ENCODE data around the gene ATXN1.
A peak's percentile ranks its signal among the peaks of the same experiment; 100 is the strongest.
"Not testable (repeated sequence)": the region's sequence is repeated elsewhere in the genome, so short reads cannot be mapped to it uniquely, and the experiment has no call there.

Gene ATXN1

DNA sequence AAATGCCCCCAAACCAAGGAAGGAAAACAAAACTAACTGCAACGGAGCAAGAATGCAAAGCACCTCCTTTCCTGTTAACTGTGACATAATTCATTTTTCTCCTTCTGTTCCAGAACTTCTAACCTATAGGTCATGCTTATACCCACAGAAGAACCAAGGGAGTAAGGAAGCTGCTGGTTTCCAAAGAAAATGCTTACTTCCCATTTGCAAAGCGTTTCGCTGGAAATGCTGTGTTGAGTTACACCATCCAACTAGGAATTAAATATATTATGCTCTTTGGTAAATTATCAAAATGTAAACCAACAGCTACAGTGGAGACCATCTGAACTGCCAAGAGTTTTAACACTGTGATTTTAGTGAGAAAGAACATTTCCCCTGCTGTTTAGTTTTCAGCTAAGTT is 42.9 kb downstream of the ATXN1 start:
- DNase-seq: no peak

DNA sequence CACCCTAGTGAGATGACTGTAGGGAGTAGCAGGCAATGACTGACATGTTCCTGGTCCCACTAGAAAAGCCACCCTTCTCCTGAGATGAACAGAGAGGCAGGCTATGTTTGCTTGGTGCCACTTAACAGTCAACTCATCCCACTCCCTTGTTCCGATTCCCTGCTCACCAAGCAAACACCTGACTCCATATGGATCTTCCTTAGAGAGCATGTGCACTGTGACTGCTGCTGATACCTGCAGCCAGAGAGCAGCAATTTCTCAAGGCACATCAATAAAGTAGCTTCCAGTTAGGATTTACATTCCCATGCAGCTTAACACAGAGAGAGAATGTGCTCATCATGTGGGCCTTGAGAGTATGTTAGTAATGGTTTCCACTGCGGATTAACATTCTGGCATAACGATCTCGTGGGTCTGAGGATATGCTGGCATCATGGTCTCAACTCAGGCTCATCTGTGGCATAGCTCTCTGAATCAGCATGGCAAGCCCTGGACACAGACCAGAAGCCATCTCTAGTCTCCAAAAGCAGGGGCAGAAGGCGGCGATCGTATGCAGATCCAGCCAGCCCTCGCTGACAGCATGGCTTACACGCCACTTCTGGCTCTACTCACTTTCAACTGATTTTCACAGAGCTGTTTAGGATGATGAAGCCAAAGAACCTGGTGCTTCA is 43.9 kb downstream of the ATXN1 start:
- no peak for DNase-seq

DNA sequence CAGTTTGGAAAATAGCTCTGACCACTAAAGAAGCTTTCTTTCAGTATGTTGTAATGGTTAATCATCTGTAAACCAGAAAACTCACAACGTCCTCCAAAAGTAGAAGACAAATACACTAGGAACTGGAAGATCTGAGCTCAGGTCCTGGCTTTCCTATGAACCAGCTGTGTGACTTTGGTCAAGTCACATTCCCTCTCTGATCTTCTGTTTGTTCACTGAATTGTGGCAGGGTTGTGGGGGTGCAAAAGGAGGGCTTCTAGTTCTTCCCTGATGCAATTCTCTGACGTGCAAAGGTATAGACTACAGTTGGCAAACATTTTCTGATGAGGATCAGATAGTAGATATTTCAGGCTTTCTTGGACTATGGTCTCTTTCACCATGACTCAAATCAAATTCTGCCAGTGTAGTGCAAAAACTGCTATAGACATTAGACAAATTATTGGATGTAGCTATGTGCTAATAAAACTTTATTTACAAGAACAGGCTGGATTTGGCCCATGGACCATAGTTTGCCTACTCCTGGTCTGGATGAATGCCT is 44.9 kb downstream of the ATXN1 start:
- no peak for DNase-seq

DNA sequence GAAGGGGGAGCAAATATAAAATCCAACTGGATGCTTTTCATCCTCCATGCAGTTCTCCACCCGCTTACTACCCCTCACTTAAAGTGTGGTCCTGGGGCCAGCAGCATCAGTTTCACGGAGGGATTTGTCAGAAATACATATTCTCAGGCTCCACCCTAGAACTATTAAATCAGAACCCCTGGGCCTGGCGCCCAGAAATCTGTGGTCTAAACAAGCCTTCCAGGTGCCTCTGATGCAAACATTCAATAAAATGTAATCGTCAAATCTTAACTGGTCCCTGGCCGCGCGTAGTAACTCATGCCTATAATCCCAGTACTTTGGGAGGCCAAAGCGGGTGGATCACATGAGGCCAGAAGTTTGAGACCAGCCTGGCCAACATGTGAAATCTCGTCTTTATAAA is 47.7 kb downstream of the ATXN1 start:
- no peak for DNase-seq

DNA sequence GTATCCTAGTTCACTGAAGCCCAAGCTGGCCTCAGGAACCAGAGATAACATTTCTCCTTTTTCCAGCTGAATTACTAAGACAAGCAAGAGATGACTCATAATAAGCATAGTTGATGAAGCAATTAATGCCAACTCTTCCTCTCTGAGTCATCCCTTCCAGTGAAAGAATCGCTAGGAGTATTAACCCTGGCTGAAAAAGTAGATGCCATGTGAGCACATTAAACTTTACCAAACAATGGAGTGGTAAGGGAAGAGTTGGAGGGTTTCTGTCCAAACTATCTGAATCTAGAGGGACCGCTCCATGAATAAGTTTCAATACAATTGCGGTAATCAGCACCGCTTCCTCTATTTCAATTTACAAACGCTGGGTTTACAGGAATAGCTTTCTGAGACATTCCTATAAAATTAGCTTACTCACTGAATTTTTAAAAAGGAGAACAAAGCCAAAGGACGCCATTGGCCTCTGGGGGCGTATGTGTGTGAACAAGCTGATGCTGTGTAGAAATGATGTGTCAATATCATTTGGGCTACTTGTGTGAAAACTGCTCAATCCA is 48.3 kb downstream of the ATXN1 start:
- DNase-seq: peak; percentile 73

DNA sequence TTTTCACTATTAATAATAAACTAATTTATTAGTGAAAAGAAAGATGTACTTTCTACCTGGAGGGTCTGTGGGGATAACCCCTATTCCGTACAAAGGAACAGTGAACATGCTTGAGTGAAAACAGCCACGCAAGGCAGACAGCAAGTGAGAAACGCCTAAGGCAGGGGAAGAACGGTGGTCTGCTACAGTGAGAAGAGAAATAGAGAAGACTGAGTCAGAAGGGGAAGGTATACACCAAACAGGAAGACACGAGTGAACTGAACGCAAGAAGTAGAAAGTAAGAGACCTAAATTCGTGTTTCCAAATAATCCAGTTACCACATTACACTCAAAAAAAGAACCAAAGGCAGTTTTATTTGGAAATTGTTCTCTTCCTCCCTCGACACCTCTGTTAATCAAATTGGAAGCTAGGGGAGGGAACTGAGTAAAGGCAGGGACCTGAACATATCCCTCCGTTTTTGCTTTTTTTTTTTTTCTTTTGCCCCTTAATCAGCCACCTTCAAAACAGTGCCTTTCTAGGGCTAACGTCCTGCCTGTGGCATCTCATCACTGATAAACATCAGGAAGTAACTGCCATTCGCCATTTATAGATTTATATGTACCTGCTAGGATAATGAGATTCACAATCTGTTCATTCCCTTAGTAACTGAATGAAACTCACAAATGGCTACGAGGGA is 48.9 kb downstream of the ATXN1 start:
- no peak for DNase-seq

DNA sequence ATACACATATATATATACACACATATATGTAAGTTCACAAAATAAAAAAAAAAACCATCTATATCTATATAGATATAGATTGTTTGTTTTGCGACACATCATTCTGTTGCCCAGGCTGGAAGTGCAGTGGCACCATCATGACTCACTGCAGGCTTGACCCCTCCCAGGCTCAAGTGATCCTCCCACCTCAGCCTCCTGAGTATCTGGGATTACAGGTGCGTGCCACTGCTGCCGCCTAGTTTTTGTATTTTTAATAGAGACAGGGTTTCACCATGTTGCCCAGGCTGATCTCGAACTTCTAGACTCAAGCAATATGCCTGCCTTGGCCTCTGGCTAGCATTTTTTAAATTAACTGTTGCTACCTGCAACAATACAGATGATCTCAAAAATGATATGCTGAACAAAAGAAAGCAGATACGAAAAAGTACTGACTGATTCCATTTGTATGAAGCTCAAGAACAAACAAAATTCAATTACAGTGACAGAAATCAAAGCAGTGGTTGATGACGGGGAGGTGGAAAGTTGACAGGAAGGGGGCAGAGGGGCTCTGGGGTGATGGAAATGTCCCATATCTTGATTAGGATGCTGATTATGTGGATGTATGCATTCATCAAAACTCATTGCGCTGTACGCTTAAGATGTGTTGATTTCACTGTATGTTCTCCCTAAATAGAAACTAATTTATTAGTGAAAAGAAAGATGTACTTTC is 49.6 kb downstream of the ATXN1 start:
- no peak for DNase-seq

DNA sequence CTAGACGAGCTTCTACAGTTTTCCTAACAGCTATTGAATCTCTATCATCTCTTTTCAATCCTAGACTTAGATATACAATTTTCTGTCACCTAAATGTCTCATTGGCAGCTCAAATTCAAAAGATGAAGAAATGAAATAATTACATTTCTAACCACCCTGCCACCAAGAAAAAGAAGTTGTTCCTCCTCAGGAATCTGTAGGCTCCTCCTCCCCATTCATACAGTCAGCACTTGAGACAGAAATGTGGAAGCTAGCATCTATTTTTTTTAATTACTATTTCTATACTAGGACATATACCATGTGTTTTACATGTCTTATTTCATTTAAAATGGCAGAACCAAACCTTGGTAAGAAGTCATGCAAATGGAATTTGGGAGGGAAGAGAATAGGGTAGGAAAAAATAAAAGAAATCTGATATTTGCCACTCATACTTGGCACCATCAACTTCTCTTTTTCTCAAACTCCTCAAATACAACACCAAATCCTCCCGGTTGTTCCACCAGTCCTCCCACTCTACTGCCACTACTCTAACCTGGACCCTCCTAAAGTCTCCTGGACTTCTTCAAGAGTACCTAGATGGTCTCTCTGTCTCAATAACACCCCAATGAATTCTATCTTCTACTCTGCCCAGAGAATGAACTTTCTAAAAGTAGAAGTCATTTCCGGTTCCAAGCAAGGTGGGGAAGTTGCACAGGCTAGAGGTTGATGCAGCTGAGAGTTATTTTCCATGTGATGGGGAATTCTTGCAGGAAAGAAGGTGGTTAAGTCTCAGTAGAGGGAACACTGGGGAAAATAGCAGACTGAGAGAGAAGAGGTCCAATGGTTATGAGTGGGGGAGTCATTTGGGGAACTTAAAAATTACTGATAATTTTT is 54.1 kb downstream of the ATXN1 start:
- no peak for DNase-seq

DNA sequence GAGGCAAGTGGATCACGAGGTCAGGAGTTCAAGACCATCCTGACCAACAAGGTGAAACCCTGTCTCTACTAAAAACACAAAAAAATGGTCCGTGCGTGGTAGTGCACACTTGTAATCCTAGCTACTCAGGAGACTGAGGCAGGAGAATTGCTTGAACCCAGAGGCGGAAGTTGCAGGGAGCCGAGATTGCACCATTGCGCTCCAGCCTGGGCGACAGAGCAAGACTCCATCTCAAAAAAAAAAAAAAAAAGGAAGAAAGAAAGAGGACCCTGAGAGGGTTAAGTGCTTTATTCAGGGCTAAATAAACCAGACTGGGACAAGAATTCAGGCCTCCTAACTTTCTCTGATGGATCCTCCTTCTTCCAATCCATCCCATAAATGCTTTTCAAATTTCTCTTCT is 54.8 kb downstream of the ATXN1 start:
- not testable (repeated sequence) for DNase-seq

DNA sequence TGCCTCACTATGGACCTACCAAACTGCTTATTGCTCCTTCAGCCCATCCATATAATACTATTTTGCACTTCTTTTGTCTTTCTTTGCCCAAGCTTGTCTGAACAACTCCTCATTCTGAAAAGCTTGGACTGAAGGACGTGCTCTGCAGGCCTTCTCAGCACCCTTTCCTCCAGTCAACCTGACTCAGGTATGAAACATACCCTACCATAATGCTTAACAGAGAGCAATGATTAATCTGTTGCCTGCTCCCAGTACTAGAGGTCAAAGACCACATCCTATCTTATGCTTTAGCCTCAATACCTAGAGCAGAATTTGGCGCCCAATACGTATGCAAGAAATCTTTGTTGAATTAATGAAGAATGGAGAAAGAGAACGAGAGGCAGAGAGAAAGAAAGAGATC is 55.2 kb downstream of the ATXN1 start:
- no peak for DNase-seq

DNA sequence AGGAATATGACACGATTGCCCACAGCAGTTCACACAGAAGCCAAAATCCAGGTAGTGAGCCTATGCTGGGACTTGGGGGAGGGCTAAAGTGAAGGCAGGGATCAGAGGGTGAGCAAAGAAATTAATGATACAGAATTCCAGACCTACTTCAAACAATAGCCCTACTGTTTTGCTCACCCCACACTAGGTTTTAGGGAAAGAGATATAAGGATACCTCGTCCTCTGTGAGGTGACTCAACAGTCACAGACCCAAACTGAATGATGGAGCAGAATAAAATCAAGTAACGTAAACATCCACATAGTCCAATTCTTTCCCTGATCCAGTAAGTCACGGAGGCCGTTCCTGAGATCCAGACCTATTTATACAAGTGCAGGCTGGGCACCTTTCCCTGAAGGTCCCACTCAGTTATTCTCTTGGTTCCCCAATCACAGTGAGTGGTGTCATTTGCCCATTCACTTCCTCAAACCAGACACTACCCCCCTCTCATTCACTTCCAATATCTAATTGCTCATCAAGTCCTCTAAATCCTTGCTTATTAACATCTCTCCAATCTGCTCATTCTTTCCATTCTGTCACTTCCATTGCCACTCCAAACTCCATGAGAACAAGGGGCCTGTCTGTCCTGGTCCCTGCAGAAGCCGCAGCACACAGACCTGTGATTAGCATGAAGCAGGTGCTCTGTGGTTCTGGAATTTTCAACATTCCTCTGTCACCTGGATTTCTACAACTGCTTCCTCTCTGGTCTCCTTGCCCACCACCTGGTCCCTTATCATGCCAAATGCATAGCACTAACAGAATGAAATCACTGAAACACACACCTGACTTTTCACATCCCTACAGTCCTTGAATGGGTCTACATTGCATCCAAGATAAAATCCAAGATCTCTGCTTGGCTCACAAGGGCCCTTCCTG is 55.9 kb downstream of the ATXN1 start:
- DNase-seq: no peak

DNA sequence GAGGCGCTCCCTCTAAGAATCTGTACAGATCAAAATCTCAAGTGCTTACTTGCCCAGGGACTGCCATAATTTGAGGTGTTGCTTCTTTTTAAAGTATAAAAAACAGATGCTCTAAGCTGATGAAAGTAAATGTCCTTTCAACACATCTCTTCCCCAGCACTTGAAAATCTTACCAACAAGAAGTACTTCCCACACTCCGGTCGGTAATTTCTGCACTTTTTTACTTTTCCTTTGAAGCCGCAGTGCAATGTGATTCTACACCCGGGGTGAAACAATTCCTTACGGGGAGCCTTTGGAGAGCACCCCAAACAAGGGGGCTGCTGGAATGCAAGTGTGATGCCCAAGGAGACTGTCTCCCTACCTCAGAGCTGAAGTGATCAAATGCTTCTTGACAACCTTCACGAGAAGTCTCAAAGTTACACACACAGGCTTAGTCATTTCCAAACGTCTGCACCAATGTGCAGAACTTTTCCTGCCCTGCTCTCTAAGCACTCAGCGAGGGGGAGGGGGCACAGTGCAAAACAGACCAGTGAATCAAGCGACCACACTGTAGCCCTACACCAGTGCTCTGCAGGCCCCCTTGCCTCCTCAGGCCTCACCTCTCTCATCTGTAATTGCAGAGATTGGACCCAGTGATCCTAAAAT is 56.7 kb downstream of the ATXN1 start:
- no peak for DNase-seq

DNA sequence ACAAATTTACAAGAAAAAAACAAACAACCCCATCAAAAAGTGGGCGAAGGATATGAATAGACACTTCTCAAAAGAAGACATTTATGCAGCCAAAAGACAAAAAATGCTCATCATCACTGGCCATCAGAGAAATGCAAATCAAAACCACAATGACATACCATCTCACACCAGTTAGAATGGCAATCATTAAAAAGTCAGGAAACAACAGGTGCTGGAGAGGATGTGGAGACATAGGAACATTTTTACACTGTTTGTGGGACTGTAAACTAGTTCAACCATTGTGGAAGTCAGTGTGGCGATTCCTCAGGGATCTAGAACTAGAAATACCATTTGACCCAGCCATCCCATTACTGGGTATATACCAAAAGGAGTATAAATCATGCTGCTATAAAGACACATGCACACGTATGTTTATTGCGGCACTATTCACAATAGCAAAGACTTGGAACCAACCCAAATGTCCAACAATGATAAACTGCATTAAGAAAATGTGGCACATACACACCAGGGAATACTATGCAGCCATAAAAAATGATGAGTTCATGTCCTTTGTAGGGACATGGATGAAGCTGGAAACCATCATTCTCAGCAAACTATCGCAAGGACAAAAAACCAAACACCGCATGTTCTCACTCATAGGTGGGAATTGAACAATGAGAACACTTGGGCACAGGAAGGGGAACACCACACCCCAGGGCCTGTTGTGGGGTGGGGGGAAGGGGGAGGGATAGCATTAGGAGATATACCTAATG is 58.5 kb downstream of the ATXN1 start:
- DNase-seq: not testable (repeated sequence)

DNA sequence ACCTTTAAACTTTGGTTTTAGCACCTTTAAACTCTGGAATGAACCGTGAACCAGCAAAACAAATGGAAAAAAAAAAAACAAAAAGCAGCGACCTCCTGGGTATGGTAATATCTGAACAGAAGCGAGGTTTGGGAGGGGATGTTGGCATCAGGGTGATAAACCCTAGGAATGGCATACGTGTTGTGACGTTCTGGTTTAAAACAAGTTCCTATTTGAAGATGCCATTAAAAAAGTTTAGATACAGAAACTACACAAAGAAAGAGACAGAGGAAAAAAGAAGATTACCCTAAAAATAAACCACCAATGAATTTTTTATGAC is 60.4 kb downstream of the ATXN1 start:
- DNase-seq: no peak

DNA sequence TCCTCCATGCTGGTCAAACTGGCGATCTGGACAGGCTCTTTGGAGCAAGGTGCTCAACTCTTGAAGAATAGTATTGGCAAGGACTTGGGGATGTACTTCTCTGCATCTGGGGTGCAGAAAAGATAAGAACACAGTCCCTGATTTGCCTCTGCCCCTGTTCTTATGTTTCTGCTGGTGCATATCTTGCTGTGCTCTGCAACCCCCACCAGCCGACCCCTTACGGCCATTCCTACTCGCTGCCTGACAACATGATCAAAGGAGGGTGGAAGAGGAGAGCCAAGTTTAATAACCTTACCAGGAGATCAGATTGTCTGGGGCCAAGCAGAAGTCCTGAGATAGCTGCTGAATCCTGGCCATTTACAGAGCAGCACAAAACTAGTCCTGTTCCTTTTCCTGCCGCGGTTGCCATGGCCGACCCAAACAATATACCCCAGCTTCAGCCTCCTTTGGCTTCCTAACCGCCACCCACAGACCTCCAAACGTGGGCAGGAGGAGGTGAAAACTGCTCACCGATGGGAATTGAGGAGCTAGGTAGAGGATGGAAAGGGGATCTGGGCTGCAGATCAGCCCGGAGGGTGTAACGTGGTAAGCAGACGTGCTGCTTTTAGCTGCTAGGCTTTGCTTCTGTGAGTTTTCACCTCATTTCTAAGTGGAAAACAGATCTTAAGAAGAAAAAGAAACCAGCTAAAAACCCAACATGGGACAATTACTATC is 60.9 kb downstream of the ATXN1 start:
- no peak for DNase-seq

DNA sequence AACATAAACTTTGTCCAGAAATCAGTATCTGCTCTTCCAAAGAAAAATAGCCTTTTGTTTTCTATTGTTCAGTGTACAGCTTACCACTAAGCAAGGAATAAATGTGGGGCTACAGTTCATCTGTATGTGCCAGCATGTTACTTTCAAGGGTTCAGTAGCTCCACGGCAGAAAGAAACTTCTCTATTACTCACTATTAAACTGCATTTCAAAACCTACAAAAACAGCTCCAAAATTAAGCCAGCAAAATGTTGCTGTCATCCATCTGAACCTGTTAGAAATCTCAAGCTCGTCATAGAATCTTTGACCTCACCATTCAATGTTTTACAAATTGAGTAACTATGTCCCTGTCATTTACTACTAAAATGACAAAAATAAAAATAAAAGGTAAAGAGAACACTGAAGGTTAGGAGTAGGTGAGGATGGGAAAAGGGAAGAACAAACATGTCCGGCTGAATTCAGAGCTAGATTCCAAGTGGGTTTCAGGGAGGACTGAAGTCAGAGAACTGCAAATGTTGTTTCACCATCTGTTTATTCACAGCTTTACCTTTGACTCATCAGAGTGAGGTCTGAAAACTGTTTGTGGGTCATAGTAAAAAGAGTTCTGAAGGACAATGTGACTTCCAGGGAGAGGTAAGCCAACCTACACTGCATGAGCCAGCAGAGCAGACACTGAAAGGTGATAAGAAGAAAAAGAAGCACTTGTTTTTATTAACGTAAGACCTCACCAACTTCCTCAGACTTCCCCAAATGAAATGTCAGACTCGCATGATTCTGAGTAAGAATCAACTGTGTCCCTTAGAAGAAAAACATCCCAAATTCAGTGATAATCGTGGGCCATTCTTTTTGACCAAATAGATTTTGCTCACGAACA is 62.0 kb downstream of the ATXN1 start:
- no peak for DNase-seq

DNA sequence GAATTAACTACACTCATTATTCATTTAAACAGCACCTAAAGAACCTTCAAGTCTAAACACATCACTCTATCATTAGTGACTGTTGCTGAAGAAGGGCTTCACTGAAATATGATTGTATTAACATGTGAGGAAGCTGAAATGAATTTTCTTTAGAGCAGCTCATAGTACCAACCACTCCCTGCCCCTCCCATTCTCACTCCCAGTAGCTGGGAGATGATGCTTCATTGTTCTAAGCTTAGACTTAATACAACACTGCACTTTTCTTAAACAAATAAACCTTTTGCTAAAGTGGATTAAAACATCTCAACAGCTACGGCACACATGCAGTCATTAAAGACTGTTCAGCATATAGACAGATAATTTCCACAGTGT is 63.1 kb downstream of the ATXN1 start:
- no peak for DNase-seq

DNA sequence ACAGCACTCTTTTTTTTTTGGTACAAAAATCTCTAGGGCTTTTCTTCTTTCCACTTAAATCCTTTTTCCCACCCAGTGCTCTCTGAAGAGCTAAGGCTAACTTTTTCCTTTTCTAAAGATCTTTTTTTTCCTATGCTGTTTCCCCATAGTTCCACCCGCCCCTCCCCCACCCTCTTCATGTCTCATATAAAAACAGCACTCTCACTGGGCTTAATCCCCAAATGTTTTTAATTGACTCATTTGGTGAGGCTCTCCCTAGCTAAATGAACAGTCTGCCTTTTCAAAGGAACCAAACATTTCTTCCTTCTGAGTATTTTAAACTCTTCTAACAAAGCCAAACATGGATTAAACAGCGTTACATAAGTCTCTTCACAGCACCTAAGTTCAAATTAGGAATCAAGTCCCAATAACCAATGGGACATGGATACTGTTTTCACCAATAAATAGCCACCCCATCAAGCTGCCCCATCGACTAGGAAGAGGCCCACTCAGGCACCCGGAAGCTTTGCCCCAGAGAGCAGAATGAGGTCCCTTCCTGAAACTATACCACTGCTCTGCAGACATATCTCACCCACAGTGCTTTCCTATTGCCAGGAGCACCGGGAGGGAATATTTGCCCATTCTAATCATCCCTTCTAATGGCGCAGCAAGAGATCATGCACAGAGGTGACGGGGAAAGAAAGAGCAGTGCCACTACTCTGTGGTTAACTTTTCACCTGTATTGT is 63.7 kb downstream of the ATXN1 start:
- DNase-seq: no peak

Data from DMS 273 treated with DMSO at 0.1 percent for 48 hours (cell line).